Natural killer cell (primary cell): ENCODE measurements around the gene CAMTA2. TPM values are rescaled to one million over a fixed set of nuclear protein-coding genes. Genes with fewer than 3 reads are reported as not detected.

Experiments used
- ATAC-seq, 3 donors: fragments of 150-1000 bp in 2 of 3; fragments of 200-7000 bp in 1 of 3; cut with Tn5 transposase; 1 replicate in 1 of 3; 2 replicates in 2 of 3; pipeline ENCODE4 v1.10.0; 2021; ENCODE audit warnings: mild to moderate bottlenecking in 2 of 3, moderate library complexity in 2 of 3
- DNase-seq, 2 donors: peaks; one replicate each; pipeline versions ENCODE4 v3.0.0 to v3.0.0-alpha.2; 2013 to 2021; ENCODE audit warnings: mixed read lengths in 1 of 2
- H3K27ac ChIP-seq: one replicate; pipeline ENCODE4 v1.5.1; 2013; ENCODE audit warnings: mild to moderate bottlenecking, low read length
- H3K27me3 ChIP-seq: one replicate; pipeline ENCODE4 v1.6.1; 2013; ENCODE audit warnings: low read length; ENCODE audit not compliant: control insufficient read depth, insufficient read depth
- H3K36me3 ChIP-seq: one replicate; pipeline ENCODE4 v1.6.1; 2013; ENCODE audit warnings: low read length; ENCODE audit not compliant: control insufficient read depth, insufficient read depth
- H3K4me1 ChIP-seq: one replicate; pipeline ENCODE4 v1.6.1; 2013; ENCODE audit warnings: low read length; ENCODE audit not compliant: control insufficient read depth, insufficient read depth
- H3K4me3 ChIP-seq: one replicate; pipeline ENCODE4 v1.5.1; 2013; ENCODE audit warnings: low read length
- H3K9me3 ChIP-seq: one replicate; pipeline ENCODE4 v1.6.1; 2013; ENCODE audit warnings: low read length; ENCODE audit not compliant: control insufficient read depth, insufficient read depth
- H3K27ac Mint-ChIP-seq, 2 donors: one replicate each; pipeline ENCODE4 v1.8.0; 2022; ENCODE audit warnings: mild to moderate bottlenecking in 2 of 2, mixed read lengths in 2 of 2, moderate library complexity in 1 of 2
- H3K27me3 Mint-ChIP-seq, 2 donors: one replicate each; pipeline ENCODE4 v1.8.0; 2022; ENCODE audit warnings: low read depth in 2 of 2, mixed read lengths in 2 of 2
- H3K36me3 Mint-ChIP-seq: one replicate; pipeline ENCODE4 v1.8.0; 2022; ENCODE audit warnings: mixed read lengths
- H3K4me1 Mint-ChIP-seq, 2 donors: one replicate each; pipeline ENCODE4 v1.8.0; 2022; ENCODE audit warnings: mixed read lengths in 2 of 2
- H3K4me3 Mint-ChIP-seq: one replicate; pipeline ENCODE4 v1.8.0; 2022; ENCODE audit warnings: mild to moderate bottlenecking, moderate library complexity, mixed read lengths
- H3K9me3 Mint-ChIP-seq, 2 donors: one replicate each; pipeline ENCODE4 v1.8.0; 2022; ENCODE audit warnings: mixed read lengths in 2 of 2
- CTCF ChIP-seq: fragments of 200-600 bp; IDR thresholded peaks from one replicate; pipeline ENCODE4 v1.8.0; 2022; ENCODE audit warnings: antibody characterized with exemption
- WGBS: methylation state at CpG from one replicate; pipeline ENCODE4 v1.1.7; 2013; ENCODE audit warnings: missing lambda C conversion rate; ENCODE audit not compliant: insufficient coverage; 5-methylcytosine and 5-hydroxymethylcytosine counted together
- intact Hi-C: fragments of 100-400 bp; cut with micrococcal nuclease; formaldehyde crosslinking; loops from one replicate; pipeline ENCODE4 v1.14.2; 2022
- total RNA-seq, 4 donors: library from RNA; stranded (reverse); fragments of 120-200 nt in 1 of 4; gene quantifications; one replicate each; pipeline versions ENCODE4 v1.2.3 to v1.2.4, GENCODE V29; 2013 to 2022

The CAMTA2 gene
- total RNA-seq, 3 donors from 2014 or later (not counting 1 experiment from before 2014, with no cell fraction given) = 56.2 to 69.5 (median 69.4) TPM

- Mint-ChIP-seq H3K27ac (no peak overlapping the region), H3K27me3 (peaks cover 0 to 7% of the 10 kb centered on the region in 2 donors), H3K36me3 (no peaks in the 10 kb centered on the region), H3K9me3 (no peaks in the 10 kb centered on the region), H3K4me1 (peaks cover 6 to 13% of the 10 kb centered on the region in 2 donors), H3K4me3 (no peak overlapping the region)
- peaks cover 14% of the 10 kb centered on the region for H3K4me1 ChIP-seq
- DNase-seq (no peak), ATAC-seq (no peak)
- H3K36me3 ChIP-seq = no peaks in the 10 kb centered on the region
- no peak for TF ChIP-seq CTCF
- intact Hi-C loops = no loop called here
- H3K27me3 ChIP-seq = no peaks in the 10 kb centered on the region
- 88% methylated on average over 5 of the region's 5 CpGs for WGBS
- H3K27ac ChIP-seq = no peak overlapping the region
- H3K9me3 ChIP-seq = no peaks in the 10 kb centered on the region
- H3K4me3 ChIP-seq = no peak overlapping the region
These were observed 46.6 kb upstream of the CAMTA2 start for GRCh38 chr17:5034063-5034462.

- H3K27ac Mint-ChIP-seq = no peak overlapping the region
- H3K4me1 Mint-ChIP-seq = peaks cover 6 to 13% of the 10 kb centered on the region in 2 donors
- DNase-seq = no peak
These were observed 46.0 kb upstream of the CAMTA2 start for GRCh38 chr17:5033352-5034015.

GRCh38 chr17:5032865-5033264 lies 45.4 kb upstream of the CAMTA2 start:
- Histone ChIP-seq H3K27ac (no peak overlapping the region), H3K36me3 (no peaks in the 10 kb centered on the region), H3K9me3 (no peaks in the 10 kb centered on the region), H3K4me1 (peaks cover 14% of the 10 kb centered on the region), H3K4me3 (no peak overlapping the region), H3K27me3 (no peaks in the 10 kb centered on the region)
- Mint-ChIP-seq H3K27ac (no peak overlapping the region), H3K4me1 (peaks cover 6 to 13% of the 10 kb centered on the region in 2 donors), H3K27me3 (peaks cover 0 to 7% of the 10 kb centered on the region in 2 donors), H3K9me3 (no peaks in the 10 kb centered on the region), H3K4me3 (no peak overlapping the region), H3K36me3 (no peaks in the 10 kb centered on the region)
- WGBS = 96% methylated on average over 6 of the region's 6 CpGs
- no peak for TF ChIP-seq CTCF
- DNase-seq (no peak), ATAC-seq (no peak)
- intact Hi-C loops = no loop called here

More at GRCh38 chr17:5033352-5034015, 46.0 kb upstream of the CAMTA2 start:
- Histone ChIP-seq H3K36me3 (no peaks in the 10 kb centered on the region), H3K9me3 (no peaks in the 10 kb centered on the region), H3K27me3 (no peaks in the 10 kb centered on the region), H3K4me3 (no peak overlapping the region), H3K4me1 (peaks cover 14% of the 10 kb centered on the region), H3K27ac (no peak overlapping the region)
- Mint-ChIP-seq H3K36me3 (no peaks in the 10 kb centered on the region), H3K4me3 (no peak overlapping the region), H3K9me3 (no peaks in the 10 kb centered on the region), H3K27me3 (peaks cover 0 to 7% of the 10 kb centered on the region in 2 donors)
- WGBS = 91% methylated on average over 13 of the region's 13 CpGs
- intact Hi-C loops = no loop called here
- no peak for TF ChIP-seq CTCF
- no peak for ATAC-seq
